Pancreas (tissue), 10 donors: ENCODE results near the gene DENND1A. TPM values are rescaled to one million over a fixed set of nuclear protein-coding genes. Genes with fewer than 3 reads are reported as not detected.

Experiments used
- ATAC-seq, 4 donors: fragments of 200-7000 bp; cut with Tn5 transposase; one replicate each; pipeline versions ENCODE4 v1.8.0 to v1.9.1; 2020; ENCODE audit warnings: mild to moderate bottlenecking in 4 of 4, moderate library complexity in 4 of 4
- DNase-seq, 6 donors: peaks; one replicate each; pipeline ENCODE4 v3.0.0-alpha.2; 2020
- FAIRE-seq: peaks from 2 replicates; lab custom pipeline; 2012; peaks lifted over from hg19 to GRCh38; lab: Jason Lieb, UNC
- H3K27ac ChIP-seq, 4 donors: fragments of 200-600 bp; sonication (generic); 1 replicate in 3 of 4; 2 replicates in 1 of 4; pipeline versions ENCODE4 v1.5.0 to v1.8.0; 2020
- H3K27me3 ChIP-seq, 4 donors: fragments of 200-600 bp; one replicate each; pipeline ENCODE4 v1.8.0; 2021
- H3K36me3 ChIP-seq, 3 donors: fragments of 200-600 bp; sonication (generic) in 1 of 3; one replicate each; pipeline versions ENCODE4 v1.5.0 to v1.8.0; 2020 to 2021
- H3K4me1 ChIP-seq, 3 donors: fragments of 200-600 bp; one replicate each; pipeline ENCODE4 v1.8.0; 2021
- H3K4me3 ChIP-seq, 4 donors: fragments of 200-600 bp; sonication (generic) in 2 of 4; one replicate each; pipeline versions ENCODE4 v1.5.0 to v1.8.0; 2020 to 2021
- H3K9me3 ChIP-seq, 4 donors: fragments of 200-600 bp; one replicate each; pipeline ENCODE4 v1.8.0; 2021
- WGBS, 2 donors: extraction: QIAGEN DNeasy Blood & Tissue Kit; methylation state at CpG; one replicate each; pipeline ENCODE4 v1.1.7; 2013; 5-methylcytosine and 5-hydroxymethylcytosine counted together
- intact Hi-C, 3 donors: fragments of 100-400 bp; cut with DNase I; formaldehyde crosslinking; loops; one replicate each; pipeline versions ENCODE4 v1.11.1 to v1.14.2; 2022
- polyA plus RNA-seq, 2 donors: library from polyadenylated mRNA; stranded (reverse); fragments of 200-250 nt; gene quantifications; one replicate each; pipeline ENCODE4 v1.2.3, GENCODE V29; 2013
- total RNA-seq, 6 donors: library from RNA; stranded (reverse); fragmentation: NEBNext Ultra II Directional in 4 of 6; extraction: Animal tissue kit (Norgen Biotek cat#: 25700) in 4 of 6; gene quantifications; one replicate each; pipeline versions ENCODE4 v1.2.1 to v1.2.4, GENCODE V29; 2021 to 2023
- TF ChIP-seq, protein P1 (sequence below), 4 donors: fragments of 200-600 bp; sonication (generic) in 3 of 4; IDR thresholded peaks; one replicate each; pipeline versions ENCODE4 v1.5.0 to v1.8.0; 2021; ENCODE audit warnings: antibody characterized with exemption in 4 of 4
- donor health status: healthy with polysubstance abuse.
- donor health status: DM: no; HTN: no; CAD: no; lungs with moderate emphysema.
- donor health status: DM: no; HTN: no; CAD: no.
- donor health status: control.
- donor health status: control.
- donor health status: Bipolar disorder and iron deficiency.
- donor health status: DM: yes; HTN: yes; CAD: no.
- donor health status: DM: no; HTN: no; CAD: no.
- donor health status: DM: no; HTN: no; CAD: no.
- donor health status: DM: yes; HTN: yes; CAD: no.

Gene DENND1A
- total and polyA plus RNA-seq, 8 donors, result 4.5 to 8.3 (median 5.6) TPM

DNA sequence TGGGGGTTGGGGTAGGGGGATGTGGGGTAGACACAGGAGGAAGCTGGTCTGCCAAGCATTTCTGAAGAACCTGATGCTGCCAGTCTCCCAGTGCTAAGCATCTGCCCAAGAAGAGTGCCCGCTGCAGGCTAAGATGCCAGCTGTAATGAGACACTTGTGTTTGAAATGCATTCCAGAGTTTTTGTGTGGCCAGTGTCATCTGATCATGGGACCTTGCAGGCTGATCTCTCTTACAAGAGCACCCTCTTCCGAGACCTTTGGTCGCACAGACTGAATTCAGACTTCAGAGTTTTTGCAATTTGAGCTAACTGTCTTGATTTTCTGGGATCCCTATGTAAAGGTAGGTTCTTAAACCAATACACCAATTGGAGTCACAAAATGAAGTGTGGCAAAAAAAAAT, 58.1 kb downstream of the DENND1A start:
- DNase-seq (no peak), ATAC-seq (no peak), FAIRE-seq (no peak)
- Histone ChIP-seq H3K4me1 (no peaks in the 10 kb centered on the region), H3K36me3 (no peaks in the 10 kb centered on the region), H3K27ac (no peak overlapping the region), H3K27me3 (no peaks in the 10 kb centered on the region), H3K4me3 (no peak overlapping the region), H3K9me3 (no peaks in the 10 kb centered on the region)
- TF ChIP-seq, protein P1, sequence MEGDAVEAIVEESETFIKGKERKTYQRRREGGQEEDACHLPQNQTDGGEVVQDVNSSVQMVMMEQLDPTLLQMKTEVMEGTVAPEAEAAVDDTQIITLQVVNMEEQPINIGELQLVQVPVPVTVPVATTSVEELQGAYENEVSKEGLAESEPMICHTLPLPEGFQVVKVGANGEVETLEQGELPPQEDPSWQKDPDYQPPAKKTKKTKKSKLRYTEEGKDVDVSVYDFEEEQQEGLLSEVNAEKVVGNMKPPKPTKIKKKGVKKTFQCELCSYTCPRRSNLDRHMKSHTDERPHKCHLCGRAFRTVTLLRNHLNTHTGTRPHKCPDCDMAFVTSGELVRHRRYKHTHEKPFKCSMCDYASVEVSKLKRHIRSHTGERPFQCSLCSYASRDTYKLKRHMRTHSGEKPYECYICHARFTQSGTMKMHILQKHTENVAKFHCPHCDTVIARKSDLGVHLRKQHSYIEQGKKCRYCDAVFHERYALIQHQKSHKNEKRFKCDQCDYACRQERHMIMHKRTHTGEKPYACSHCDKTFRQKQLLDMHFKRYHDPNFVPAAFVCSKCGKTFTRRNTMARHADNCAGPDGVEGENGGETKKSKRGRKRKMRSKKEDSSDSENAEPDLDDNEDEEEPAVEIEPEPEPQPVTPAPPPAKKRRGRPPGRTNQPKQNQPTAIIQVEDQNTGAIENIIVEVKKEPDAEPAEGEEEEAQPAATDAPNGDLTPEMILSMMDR (IDR thresholded peaks at IDR 0.05), result no peak
- intact Hi-C loops, result no loop called here
- 98% methylated on average over 3 of the region's 3 CpGs for WGBS, 2 donors

- H3K27ac ChIP-seq, result no peak overlapping the region
- H3K36me3 ChIP-seq, result no peaks in the 10 kb centered on the region
- TF ChIP-seq, protein P1 (IDR thresholded peaks at IDR 0.05), result no peak
- H3K27me3 ChIP-seq, result no peaks in the 10 kb centered on the region
- FAIRE-seq (no peak), ATAC-seq (peak in 1 of 4 donors; percentile 38), DNase-seq (no peak)
- H3K4me3 ChIP-seq, result no peak overlapping the region
- intact Hi-C loops, result no loop called here
- 81 to 87% methylated on average over 3 of the region's 3 CpGs for WGBS, 2 donors
- H3K4me1 ChIP-seq, result no peaks in the 10 kb centered on the region
- no peaks in the 10 kb centered on the region for H3K9me3 ChIP-seq
Observed at GRCh38 chr9:123868002-123868401, 61.9 kb downstream of the DENND1A start.

GRCh38 chr9:123867034-123867433, 62.9 kb downstream of the DENND1A start:
- no peaks in the 10 kb centered on the region for H3K36me3 ChIP-seq
- no peak overlapping the region for H3K4me3 ChIP-seq
- WGBS, 2 donors, result 83 to 90% methylated on average over 3 of the region's 3 CpGs
- intact Hi-C loops, result no loop called here
- TF ChIP-seq, protein P1 (IDR thresholded peaks at IDR 0.05), result no peak
- ATAC-seq (peak in 2 of 4 donors; percentile 60 to 61), DNase-seq (no peak), FAIRE-seq (no peak)
- H3K4me1 ChIP-seq, result no peaks in the 10 kb centered on the region
- no peaks in the 10 kb centered on the region for H3K27me3 ChIP-seq
- H3K9me3 ChIP-seq, result no peaks in the 10 kb centered on the region
- no peak overlapping the region for H3K27ac ChIP-seq

DNA sequence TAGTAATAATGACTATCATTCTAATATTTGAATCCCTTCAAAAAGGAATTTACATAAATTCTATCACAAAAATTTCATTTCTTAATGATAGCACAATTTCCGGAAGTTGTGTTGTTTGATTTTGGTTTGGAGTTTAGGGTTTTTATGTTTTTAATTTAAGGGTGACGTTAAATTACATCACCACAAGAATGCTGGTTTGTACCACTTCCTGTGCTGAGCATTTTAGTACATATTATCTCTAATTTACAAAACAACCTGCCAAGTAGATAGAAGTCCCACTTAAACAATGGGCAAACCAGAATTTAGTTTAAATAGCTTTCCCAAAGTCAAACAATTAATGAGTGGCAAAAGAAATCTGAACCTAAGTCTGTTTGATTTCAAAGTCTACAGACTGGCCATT, 63.4 kb downstream of the DENND1A start:
- no peak for DNase-seq
- ATAC-seq, result no peak
- Histone ChIP-seq H3K27me3 (no peaks in the 10 kb centered on the region), H3K4me3 (no peak overlapping the region), H3K9me3 (no peaks in the 10 kb centered on the region), H3K27ac (no peak overlapping the region), H3K4me1 (no peaks in the 10 kb centered on the region), H3K36me3 (no peaks in the 10 kb centered on the region)
- TF ChIP-seq, protein P1 (IDR thresholded peaks at IDR 0.05), result no peak
- intact Hi-C loops, result no loop called here
- 85 to 95% methylated on average over 2 of the region's 2 CpGs for WGBS, 2 donors
- no peak for FAIRE-seq

DNA sequence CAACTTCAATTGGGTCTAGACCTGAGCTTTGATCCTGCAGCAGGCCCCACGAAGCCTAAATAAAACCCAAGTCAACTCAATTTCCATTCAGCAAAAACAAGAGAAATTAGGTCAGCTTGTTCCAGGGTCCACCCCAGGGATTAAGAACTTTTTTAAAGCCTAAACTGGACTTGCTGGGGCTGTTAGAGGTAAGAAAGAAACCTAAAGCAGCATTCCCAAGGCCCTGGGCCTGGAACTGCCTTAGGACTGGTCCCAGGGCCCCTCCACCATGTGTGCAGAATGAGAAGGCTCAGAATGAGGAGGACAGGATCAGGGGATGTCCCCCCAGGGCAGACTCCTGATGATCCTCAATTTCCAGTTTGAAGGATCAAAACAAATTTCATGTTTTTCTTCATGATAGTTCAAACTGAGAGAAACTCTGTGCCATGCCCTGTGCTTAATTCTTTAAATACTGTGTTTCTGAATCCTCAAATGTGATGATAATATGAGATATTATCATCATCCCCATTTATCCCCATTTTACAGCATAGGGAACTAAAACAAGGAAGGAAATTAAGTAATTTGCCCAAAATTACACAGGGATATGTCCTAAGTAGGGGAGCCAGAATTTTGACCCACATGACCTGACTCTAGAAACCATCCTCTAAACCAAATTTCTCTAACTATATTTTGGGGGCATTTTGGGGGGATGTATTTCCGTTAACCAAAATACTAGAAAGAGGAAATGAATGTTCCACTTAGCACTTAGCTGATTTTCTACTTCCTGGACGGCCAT, 64.5 kb downstream of the DENND1A start:
- intact Hi-C loops, result no loop called here
- Histone ChIP-seq H3K27ac (no peak overlapping the region), H3K36me3 (no peaks in the 10 kb centered on the region), H3K4me3 (no peak overlapping the region), H3K27me3 (no peaks in the 10 kb centered on the region), H3K4me1 (no peaks in the 10 kb centered on the region), H3K9me3 (no peaks in the 10 kb centered on the region)
- ATAC-seq, result no peak
- FAIRE-seq, result no peak
- DNase-seq, result no peak
- WGBS, 2 donors, result 88 to 94% methylated on average over 3 of the region's 3 CpGs
- TF ChIP-seq, protein P1 (IDR thresholded peaks at IDR 0.05), result no peak
